Epidermal melanocyte (primary cell): Measurements from ENCODE around the gene IL37.

Source experiments
- DNase-seq: peaks from one replicate; pipeline ENCODE4 v3.0.0; 2011; ENCODE audit warnings: low spot score; ENCODE audit not compliant: insufficient read length

The IL37 gene

DNA sequence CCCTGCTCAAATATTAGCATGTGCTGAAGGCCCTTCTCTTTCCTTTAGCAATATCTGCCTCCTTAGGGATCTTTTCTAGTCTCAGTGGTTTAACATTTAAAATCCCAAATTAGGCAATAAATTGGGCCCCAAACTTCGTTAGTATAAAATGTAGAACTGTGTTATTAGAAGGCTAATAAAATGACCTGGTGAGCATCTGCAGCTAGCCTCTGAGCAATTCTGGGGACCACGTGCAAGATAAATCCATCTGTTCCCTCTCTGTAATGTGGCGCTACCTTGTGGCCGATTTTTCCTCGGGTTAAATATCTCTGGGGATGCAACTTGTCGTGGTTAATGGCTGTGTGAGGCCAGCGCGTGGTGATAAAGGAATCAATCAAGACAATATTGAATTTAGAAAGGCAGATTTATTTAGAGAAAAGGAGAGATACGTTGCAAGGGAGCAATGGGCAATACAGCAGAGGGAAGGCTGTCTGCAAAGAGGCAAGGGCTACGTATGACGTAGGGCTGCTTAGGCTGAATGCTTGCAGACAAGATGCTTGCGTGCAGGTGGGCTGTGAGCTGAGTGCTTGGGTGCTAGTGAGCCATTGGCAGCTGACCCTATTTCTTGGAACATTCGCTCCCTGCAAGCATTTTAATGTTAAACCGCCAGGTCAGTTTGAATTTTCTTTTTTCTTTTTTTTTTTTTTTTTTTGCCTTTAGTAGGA, 48.3 kb downstream of the IL37 start:
- DNase-seq: no peak

DNA sequence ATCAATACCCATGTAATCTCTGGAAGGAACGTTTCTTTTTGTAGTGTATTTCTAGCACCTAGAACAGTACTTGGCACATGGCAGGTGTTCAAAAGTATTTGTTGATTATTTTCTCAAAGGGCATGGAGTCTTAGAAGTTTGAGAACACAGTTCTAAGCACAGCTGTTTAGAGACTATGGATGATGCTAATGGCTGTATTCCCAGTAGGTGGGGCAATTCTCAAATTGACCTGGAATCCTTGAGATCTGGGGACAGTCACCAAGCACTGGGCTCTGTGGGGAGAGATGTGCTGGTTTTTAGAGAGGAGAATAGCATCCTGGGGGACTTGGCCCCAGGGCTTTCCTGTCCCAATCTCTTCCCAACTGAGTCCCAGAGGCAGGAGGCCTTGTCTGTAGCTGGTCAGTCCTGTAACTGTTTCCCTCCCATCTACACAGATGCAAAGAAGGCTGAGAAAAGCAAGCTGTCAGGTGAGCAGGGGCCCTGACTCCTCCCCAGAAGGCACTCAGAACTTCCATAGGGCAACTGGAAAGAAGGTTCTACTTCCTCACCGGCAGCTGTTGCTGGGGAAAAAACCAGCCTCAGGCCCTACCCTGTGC, 49.4 kb downstream of the IL37 start:
- no peak for DNase-seq

DNA sequence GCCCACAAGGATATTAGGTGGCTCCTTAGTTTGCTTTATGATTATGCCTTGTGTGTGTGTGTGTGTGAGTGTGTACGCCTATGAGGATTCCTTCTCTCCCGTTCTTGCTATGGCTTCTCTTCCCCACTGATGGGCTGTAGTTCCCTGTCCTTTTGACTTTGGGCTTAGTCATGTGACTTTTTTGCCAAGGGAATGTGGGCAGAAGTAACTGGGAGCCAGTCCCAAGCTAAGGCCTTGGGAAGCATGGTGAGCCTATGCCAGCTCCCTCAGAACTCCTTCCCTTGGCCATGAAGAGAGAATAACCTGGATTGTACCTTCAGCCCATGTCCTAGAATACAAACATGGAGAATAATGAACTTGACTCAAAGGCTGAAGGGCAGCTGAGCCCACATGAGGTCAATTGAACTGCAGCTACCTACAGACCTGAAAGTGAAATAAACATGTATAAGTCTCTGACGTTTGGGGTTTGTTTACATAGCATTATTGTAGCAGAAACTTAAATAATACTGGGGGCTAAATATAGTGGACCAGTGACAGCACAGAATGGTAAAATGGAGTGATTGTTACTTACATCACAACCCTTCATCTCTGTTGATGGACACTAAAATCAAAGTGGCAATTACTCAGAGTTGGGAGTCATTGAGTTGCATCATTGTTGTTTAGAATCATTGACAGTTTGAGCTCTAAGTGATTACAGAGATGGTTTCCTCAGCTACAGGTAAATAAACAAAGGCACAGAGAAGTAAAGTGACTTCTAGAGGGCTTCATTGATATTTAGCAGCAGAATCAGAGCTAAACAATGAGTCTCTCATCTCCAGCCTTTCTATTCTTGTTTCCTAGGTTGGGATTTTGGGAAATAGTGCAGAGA, 51.6 kb downstream of the IL37 start:
- DNase-seq: no peak

DNA sequence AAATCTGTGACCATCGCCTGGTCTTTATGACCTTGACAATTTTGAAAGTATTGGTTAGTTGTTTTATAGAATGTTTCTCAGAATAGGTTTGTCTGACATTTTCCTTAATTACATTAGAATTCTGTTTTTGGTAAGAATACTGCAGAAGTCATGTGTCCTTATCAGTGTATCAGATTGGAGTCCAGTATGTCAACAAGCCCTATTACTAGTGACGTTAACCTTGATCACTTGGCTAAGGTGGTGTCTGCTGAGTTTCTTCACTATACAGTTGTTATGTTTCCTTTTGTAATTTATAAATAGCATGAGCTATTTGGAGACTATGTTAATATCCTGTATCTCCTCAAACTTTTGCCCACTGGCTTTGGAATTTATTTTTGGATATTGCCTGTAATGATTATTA, 56.1 kb downstream of the IL37 start:
- DNase-seq: no peak
